ENCODE data around the gene CNTN5.

CNTN5 gene

DNA sequence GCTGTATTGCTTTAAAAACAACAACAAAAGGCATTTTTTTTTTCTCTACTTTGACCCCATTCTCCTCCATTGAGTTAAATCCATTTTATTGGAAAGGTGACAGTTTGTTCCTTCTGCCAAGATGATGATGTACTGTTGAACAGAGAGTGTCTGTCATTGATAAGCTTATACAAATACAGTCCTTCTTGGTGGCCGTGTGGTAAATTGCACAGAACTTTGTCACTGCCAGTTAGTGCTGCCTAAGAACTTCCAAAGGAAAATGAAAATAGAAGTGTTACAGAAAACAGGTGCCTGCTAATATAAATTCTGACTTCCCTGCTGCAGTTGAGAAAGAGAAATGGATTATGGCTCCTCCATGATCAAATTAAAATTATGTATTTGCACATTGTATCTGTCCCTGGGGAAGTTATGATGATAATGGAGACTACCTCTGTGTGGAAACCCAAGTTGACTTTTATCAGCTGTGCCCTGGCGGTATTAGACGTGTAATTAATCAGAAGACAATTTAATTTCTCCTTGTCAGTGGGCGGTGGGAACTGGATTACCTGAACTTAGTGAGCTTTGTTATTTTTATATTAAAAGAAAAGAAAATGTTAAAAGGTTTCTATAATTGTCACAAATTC lies 546.7 kb downstream of the CNTN5 start:
- TF ChIP-seq, protein P1, sequence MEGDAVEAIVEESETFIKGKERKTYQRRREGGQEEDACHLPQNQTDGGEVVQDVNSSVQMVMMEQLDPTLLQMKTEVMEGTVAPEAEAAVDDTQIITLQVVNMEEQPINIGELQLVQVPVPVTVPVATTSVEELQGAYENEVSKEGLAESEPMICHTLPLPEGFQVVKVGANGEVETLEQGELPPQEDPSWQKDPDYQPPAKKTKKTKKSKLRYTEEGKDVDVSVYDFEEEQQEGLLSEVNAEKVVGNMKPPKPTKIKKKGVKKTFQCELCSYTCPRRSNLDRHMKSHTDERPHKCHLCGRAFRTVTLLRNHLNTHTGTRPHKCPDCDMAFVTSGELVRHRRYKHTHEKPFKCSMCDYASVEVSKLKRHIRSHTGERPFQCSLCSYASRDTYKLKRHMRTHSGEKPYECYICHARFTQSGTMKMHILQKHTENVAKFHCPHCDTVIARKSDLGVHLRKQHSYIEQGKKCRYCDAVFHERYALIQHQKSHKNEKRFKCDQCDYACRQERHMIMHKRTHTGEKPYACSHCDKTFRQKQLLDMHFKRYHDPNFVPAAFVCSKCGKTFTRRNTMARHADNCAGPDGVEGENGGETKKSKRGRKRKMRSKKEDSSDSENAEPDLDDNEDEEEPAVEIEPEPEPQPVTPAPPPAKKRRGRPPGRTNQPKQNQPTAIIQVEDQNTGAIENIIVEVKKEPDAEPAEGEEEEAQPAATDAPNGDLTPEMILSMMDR (conservative IDR thresholded peaks at IDR 0.05; ENCODE audit: low read length): no peak
- H3K4me3 ChIP-seq (ENCODE audit: low read length): no peak overlapping the region
- no peak for DNase-seq (ENCODE audit: low read depth)

DNA sequence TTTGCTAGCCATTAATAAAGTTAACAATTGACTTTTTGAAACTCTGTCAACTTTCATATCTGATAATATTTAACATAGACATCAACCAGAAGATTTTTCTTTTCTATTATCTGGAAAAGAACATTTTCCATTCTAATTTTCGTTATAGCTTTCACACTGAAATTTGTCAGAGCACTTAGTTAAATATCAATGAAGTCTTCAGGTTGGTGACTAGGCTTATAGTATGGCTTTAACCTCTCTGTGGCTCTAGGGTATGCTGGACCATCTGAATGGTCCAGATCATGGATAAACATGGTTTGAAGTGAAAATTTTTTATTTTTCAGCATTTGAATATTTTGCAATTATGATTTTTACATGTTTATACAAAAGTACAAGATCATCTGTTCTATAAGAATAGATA lies 548.1 kb downstream of the CNTN5 start:
- H3K4me3 ChIP-seq (ENCODE audit: low read length): no peak overlapping the region
- no peak for DNase-seq (ENCODE audit: low read depth)
- TF ChIP-seq, protein P1 (conservative IDR thresholded peaks at IDR 0.05; ENCODE audit: low read length): no peak

DNA sequence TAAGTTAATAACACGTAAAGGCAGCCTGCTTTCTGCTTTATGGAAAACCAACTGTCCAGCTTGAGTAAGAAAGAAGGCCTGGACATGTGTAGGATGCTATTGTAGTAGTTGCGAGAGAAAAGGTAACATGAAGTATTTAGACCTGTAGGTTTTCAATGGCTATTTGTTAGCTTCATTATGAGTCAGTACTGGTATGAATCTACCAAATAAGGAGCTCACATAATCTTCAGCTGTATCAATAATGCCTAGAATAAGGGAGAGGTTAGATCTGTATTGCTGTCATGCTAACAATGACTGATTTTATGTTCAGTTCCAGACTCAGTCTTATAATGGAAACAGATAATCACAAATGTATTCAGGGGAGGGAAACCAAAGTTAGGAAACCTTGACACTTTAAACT lies 550.3 kb downstream of the CNTN5 start:
- DNase-seq (ENCODE audit: low read depth): no peak
- H3K4me3 ChIP-seq (ENCODE audit: low read length): no peak overlapping the region
- TF ChIP-seq, protein P1 (conservative IDR thresholded peaks at IDR 0.05; ENCODE audit: low read length): no peak

DNA sequence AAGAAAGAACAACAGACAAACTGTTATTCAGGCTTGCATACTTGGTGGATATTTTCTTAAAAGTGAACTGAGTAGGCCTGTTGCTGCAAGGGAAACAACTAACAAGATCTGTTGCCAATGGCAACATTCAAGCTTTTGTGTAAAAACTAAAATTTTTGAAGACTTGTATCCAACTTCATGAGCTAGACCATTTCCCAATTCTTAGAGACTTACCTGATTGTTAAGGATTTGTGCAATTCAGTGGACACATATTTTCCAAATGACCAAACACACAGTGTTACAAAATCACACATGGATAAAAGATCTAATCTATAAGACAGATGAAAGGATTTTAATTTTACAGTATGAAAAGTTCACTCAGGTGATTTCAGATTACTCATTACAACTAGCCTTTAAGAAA lies 564.1 kb downstream of the CNTN5 start:
- TF ChIP-seq, protein P1 (conservative IDR thresholded peaks at IDR 0.05; ENCODE audit: low read length): no peak
- no peak for DNase-seq (ENCODE audit: low read depth)

DNA sequence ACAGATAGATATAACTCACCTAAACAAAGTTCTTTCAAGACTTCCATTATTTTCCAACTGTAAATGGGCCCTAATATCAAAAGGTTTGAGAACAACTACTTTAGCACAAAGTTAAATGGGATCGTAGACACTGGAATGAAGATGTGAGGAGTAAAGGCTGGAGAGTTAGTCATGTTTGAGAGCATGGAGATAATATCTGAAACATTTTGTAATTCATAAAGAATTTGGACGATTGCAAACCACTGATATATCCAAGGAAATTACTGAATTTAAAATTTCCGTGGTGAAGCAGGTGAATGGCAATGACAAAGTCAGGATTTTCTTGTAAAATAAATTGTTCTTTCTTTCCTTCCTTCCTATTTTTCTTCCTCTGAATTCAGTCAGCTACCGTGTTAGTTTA lies 564.9 kb downstream of the CNTN5 start:
- H3K4me3 ChIP-seq (ENCODE audit: low read length): no peak overlapping the region
- no peak for DNase-seq (ENCODE audit: low read depth)
- TF ChIP-seq, protein P1 (conservative IDR thresholded peaks at IDR 0.05; ENCODE audit: low read length): no peak

More for the DNA sequence above, 564.1 kb downstream of the CNTN5 start:
- H3K4me3 ChIP-seq (ENCODE audit: low read length): no peak overlapping the region

DNA sequence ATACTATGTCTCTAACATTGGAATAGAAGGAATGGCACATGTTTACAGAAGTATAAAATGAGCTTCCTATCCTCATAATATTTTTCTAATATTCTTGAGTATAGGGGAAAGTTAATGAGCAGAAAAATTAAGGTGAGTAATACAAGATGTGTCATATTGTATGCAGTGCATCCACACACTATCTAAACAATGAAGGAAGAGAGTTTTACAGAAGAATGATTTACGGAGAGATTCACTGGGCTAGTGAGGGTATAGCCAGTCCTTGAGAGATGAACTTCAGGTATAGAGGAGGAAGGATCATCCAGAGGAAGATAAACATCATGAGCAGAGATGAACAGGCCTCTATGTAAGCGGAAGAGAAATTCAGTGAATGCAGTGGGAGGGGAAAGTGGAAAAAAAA lies 569.0 kb downstream of the CNTN5 start:
- H3K4me3 ChIP-seq (ENCODE audit: low read length): no peak overlapping the region
- TF ChIP-seq, protein P1 (conservative IDR thresholded peaks at IDR 0.05; ENCODE audit: low read length): no peak
- DNase-seq (ENCODE audit: low read depth): no peak

DNA sequence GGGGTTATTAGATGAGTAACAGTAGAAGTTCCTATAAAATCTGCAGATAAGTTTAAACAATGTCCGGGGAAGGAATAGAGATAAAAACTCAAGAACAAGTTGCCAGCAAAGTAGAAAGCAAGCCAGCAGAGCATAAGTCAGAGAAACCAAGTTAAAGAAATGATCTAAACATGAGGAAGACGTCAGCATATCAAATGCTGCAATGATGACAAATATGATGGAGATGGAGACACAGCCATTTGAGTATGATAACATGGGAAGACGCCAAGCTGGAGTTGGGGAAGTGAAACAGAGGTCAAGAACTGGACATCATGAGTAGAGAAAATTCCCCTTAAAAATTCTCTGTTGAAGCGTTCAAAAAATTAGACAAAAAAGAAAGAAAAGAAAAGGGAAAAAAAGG lies 571.5 kb downstream of the CNTN5 start:
- no peak for DNase-seq (ENCODE audit: low read depth)
- TF ChIP-seq, protein P1 (conservative IDR thresholded peaks at IDR 0.05; ENCODE audit: low read length): no peak

More for the DNA sequence above, 571.5 kb downstream of the CNTN5 start:
- H3K4me3 ChIP-seq (ENCODE audit: low read length): no peak overlapping the region

Data from AG10803 (cell line).